Measurements from ENCODE around the gene LIME1.

LIME1 gene

DNA sequence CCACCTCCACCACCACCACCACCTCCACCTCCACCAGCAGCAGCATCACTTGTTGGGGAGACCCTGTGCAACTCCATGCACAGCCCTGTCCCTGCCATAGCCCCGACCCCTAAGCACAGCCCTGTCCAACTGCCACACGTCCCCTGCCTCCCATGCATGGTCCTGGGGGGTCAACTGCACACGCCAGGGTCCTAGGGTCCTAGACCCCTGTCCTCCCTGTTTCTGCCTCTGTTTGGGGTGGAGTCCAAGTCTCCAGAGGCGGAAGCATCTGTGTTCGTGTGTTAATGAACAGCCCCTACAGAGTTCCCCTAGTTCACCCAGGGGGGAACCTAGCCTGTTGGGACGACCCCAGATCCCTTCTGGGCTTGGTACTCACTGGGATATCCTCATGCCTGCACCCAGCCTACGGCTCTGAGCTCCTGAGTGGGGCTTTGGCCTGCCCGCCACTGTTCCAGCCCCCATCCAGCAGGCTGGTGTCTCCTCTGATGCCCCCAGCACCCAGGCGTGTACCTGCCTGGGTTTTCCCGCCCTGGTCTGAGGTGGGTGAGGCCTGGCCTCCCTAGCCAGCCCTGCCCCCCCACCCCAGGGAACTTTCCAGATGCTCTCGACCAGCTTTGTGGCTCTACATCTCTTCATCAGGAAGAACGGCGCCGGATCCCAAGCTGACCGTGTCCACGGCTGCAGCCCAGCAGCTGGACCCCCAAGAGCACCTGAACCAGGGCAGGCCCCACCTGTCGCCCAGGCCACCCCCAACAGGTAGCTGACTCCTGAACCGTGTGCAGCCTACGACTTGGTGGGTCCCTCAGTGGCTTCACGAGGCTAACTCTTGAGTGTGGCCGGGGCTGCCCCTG is 42.5 kb upstream of the LIME1 start:
- ChIA-PET CTCF (no interaction called here), POLR2A (no interaction called here)
- TF ChIP-seq, protein P1, sequence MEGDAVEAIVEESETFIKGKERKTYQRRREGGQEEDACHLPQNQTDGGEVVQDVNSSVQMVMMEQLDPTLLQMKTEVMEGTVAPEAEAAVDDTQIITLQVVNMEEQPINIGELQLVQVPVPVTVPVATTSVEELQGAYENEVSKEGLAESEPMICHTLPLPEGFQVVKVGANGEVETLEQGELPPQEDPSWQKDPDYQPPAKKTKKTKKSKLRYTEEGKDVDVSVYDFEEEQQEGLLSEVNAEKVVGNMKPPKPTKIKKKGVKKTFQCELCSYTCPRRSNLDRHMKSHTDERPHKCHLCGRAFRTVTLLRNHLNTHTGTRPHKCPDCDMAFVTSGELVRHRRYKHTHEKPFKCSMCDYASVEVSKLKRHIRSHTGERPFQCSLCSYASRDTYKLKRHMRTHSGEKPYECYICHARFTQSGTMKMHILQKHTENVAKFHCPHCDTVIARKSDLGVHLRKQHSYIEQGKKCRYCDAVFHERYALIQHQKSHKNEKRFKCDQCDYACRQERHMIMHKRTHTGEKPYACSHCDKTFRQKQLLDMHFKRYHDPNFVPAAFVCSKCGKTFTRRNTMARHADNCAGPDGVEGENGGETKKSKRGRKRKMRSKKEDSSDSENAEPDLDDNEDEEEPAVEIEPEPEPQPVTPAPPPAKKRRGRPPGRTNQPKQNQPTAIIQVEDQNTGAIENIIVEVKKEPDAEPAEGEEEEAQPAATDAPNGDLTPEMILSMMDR (IDR thresholded peaks at IDR 0.05; ENCODE audit: insufficient read depth, low read length, missing control alignments) = no peak
- no peak overlapping the region for H3K4me3 ChIP-seq (ENCODE audit: low read depth, low read length)
- DNase-seq (ENCODE audit: low read depth, low spot score) = no peak

DNA sequence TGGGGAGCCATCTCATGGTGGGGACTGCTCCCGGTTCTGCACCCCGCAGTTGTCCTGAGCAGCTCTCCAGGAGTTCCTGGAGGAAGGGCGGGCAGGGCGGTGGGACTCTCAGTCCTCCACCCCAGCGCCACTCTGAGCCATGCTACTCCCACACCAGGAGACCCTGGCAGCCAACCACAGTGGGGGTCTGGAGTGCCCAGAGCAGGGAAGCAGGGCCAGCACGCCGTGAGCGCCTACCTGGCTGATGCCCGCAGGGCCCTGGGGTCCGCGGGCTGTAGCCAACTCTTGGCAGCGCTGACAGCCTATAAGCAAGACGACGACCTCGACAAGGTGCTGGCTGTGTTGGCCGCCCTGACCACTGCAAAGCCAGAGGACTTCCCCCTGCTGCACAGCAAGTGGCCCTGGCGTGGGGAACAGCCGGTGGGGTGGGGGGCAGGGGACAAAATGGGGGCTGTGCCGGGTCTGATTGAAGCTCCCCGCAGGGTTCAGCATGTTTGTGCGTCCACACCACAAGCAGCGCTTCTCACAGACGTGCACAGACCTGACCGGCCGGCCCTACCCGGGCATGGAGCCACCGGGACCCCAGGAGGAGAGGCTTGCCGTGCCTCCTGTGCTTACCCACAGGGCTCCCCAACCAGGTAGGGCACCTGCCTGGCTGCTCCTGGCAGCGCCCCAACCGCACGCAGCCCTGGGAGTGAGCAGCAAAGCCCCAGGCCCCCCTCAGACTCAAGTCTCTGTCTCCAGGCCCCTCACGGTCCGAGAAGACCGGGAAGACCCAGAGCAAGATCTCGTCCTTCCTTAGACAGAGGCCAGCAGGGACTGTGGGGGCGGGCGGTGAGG is 41.7 kb upstream of the LIME1 start:
- no peak overlapping the region for H3K4me3 ChIP-seq (ENCODE audit: low read depth, low read length)
- CTCF ChIA-PET = no interaction called here
- TF ChIP-seq, protein P1 (IDR thresholded peaks at IDR 0.05; ENCODE audit: insufficient read depth, low read length, missing control alignments) = no peak
- POLR2A ChIA-PET = no interaction called here
- DNase-seq (ENCODE audit: low read depth, low spot score) = no peak

DNA sequence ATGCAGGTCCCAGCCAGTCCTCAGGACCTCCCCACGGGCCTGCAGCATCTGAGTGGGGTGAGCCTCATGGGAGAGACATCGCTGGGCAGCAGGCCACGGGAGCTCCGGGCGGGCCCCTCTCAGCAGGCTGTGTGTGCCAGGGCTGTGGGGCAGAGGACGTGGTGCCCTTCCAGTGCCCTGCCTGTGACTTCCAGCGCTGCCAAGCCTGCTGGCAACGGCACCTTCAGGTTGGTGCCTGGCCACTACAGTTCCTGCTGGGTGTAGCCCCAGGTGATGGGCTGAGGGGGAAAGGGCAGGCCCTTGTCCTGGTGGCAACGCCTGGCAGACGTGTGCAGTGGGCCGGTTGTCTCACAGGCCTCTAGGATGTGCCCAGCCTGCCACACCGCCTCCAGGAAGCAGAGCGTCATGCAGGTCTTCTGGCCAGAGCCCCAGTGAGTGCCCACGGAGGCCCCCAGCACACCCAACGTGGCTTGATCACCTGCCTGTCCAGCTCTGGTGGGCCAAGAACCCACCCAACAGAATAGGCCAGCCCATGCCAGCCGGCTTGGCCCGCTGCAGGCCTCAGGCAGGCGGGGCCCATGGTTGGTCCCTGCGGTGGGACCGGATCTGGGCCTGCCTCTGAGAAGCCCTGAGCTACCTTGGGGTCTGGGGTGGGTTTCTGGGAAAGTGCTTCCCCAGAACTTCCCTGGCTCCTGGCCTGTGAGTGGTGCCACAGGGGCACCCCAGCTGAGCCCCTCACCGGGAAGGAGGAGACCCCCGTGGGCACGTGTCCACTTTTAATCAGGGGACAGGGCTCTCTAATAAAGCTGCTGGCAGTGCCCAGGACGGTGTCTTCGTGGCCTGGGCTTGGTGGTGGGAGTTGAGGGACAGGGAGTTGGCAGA is 40.8 kb upstream of the LIME1 start:
- no peak overlapping the region for H3K4me3 ChIP-seq (ENCODE audit: low read depth, low read length)
- POLR2A ChIA-PET = interaction anchor here (0.9 kb wide), 1 partner anchor 13 kb away, joined by 4 read pairs; no protein-coding TSS in a partner anchor
- CTCF ChIA-PET = no interaction called here
- TF ChIP-seq, protein P1 (IDR thresholded peaks at IDR 0.05; ENCODE audit: insufficient read depth, low read length, missing control alignments) = no peak
- no peak for DNase-seq (ENCODE audit: low read depth, low spot score)

DNA sequence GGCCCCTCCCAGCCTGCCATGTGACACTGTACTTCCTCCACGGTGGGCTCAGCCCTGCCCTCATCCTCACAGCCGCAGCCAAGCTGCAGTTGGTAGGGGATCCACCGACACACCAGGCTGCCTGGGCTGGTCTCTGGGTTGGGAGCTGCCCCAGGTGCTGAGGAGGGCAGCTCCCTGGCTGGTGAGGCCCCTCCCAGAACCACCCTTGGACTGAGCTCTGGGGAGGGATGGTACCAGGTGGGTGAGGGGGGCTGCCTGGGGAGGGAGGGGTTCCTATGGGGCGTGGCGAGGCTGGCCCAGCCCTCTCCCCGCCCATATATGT is 40.2 kb upstream of the LIME1 start:
- no peak overlapping the region for H3K4me3 ChIP-seq (ENCODE audit: low read depth, low read length)
- ChIA-PET POLR2A (interaction anchor here (0.9 kb wide), 1 partner anchor 14 kb away, joined by 4 read pairs; no protein-coding TSS in a partner anchor), CTCF (no interaction called here)
- no peak for DNase-seq (ENCODE audit: low read depth, low spot score)
- TF ChIP-seq, protein P1 (IDR thresholded peaks at IDR 0.05; ENCODE audit: insufficient read depth, low read length, missing control alignments) = no peak

DNA sequence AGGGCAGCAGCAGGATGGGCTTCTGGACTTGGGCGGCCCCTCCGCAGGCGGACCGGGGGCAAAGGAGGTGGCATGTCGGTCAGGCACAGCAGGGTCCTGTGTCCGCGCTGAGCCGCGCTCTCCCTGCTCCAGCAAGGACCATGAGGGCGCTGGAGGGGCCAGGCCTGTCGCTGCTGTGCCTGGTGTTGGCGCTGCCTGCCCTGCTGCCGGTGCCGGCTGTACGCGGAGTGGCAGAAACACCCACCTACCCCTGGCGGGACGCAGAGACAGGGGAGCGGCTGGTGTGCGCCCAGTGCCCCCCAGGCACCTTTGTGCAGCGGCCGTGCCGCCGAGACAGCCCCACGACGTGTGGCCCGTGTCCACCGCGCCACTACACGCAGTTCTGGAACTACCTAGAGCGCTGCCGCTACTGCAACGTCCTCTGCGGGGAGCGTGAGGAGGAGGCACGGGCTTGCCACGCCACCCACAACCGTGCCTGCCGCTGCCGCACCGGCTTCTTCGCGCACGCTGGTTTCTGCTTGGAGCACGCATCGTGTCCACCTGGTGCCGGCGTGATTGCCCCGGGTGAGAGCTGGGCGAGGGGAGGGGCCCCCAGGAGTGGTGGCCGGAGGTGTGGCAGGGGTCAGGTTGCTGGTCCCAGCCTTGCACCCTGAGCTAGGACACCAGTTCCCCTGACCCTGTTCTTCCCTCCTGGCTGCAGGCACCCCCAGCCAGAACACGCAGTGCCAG is 39.7 kb upstream of the LIME1 start, which contains the start of gene TNFRSF6B:
TSS of gene TNFRSF6B (plus strand) at position 25 of the 729 bp plus-strand sequence. CDS start at position 141, 116 bp downstream.
- peak within 1 kb of the TSS; percentile 12 for H3K4me3 ChIP-seq (ENCODE audit: low read depth, low read length)
- CTCF ChIA-PET = no interaction called here
- TF ChIP-seq, protein P1 (IDR thresholded peaks at IDR 0.05; ENCODE audit: insufficient read depth, low read length, missing control alignments) = no peak
- DNase-seq (ENCODE audit: low read depth, low spot score) = no peak
- POLR2A ChIA-PET = interaction anchor here (1.0 kb wide), 1 partner anchor 15 kb away, joined by 3 read pairs; no protein-coding TSS in a partner anchor

Data from AG04449 (cell line).